Inferior parietal cortex (tissue), 1 donor: ENCODE measurements around the gene SCARF2.

Source experiments
- DNase-seq: peaks from one replicate; pipeline ENCODE4 v3.0.0-alpha.2; 2016; ENCODE audit errors: extremely low spot score

Gene SCARF2

DNA sequence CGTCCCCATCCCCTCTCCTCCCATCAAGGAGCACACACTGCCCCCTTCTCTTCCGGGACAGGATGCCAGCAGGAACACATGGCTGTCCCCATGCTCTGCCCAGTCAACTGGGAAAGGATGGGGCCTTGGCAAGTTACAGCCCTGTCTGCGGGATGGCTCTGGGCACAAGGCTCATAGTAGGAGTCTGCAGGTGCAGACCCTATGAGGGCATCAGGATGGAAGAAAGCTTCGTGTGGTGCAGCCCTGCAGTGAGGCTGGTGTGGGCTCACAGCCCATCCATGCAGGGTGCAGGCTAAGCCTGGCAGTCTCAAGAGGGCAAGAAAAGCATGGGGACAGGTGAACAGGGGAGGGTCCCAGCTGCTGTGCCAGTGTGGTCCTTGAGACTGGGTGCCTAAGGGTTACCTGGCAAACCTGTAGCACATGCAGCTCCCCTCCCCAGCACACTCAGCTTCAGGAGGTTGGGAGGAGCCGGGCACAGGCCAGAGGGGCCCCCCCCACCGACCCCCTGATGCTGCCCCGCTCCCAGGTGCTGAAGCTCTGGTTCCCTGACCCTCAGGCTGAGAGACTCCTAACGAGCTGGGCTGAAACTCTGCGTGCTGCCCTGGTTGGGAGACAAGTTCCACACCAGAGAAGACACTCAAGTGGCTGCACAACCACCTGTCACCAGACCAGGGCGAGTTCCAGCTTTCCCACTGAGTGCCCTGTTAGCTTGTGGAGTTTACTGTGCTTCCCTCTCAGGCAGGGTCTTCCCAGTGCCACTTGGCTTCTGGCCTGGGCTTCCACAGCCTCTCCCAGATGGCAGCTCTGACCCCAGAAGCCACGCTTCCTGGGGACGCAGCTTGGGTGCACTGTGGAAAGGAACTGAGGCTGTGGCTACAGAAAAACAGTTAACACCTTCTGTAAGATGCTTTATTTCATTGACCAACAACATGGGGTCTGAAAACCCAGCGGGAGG, 3.3 kb upstream of the SCARF2 start:
- no peak for DNase-seq

DNA sequence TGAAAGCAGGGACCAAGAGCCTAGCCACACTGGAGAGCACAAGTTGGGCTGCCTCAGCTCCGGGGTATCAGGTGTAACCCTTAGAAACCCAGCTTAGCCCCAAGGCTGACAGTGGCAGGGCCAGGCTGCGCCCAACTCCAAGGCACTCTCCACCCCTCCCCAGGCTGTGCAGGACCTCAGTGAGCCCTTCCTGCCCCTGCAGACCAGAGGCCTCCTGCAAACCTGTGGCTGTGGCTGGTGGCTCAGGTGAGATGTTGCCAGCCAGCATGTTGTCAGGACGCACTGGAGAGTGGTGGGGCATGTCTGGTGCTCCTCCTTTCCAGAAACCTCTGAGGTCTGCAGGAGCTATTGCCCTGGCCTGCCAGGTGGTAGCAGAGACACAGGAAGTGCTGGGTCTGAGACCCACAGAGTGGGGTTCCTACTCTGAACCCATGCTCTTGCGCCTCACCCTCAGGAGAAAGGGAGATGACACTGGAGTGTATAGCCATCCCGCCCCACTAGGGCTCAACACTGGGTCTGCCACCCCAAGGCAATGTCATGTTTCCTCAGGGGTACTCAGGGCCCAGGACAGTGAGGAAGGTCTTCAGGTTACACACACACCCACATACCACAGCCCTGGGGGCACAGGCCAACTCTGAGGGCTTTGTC, 2.4 kb upstream of the SCARF2 start:
- DNase-seq = no peak

DNA sequence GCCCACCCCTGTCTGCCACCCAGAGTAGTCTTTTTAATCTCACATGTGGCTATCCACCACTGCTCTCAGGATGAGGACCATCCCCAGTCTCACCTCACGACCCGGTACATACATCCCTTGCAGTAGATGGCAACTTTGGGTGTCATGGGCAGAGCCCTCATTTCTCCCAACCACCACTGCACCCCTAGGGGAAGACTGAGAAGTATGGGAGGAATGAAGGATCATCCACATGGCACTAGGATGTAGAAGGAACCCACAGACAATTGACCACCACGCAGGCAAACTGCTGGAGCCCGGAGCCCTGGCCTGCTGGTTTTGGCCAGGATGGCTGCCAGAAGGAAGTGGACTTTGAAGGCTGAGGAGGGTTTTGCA, 1.9 kb upstream of the SCARF2 start:
- no peak for DNase-seq

DNA sequence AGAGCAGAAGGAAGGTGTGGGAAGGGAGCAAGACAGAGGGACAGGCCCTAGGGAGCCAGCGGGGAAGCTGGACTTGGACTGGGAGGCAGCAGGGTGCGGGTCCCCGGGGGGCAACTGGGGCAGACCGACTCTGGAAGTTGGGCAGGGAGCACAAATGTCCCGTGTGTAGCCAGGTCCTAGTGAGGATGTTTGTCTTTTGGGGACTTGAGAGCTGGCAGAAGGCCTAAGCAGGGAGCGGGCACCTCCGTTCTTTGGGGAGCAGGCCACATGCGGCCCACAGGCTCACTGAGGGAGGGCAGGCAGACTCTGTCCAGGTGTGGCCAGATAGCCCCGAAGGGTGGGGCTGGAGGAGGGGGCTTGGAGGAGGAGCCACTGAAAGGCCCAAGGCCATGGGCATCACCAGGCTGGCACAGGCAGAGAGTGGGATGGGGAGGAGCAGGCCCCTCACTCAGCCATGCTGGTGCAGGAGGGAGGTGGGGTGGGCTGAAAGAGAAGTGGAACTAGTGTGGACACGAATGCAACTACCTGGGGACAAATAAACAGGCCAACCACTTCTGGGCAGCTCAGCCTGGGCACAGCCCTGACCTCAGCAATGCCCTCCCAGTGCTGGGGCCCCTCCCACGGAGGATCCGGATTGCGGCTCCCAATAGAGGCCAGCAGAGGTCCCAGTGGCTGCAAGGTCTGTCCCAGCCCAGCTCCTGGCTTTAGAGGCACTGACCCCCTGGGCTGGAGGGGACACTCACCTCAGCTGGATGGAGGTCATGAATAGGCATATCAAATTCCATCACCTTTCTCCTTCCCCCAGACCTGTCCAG, 1.3 kb upstream of the SCARF2 start:
- no peak for DNase-seq

DNA sequence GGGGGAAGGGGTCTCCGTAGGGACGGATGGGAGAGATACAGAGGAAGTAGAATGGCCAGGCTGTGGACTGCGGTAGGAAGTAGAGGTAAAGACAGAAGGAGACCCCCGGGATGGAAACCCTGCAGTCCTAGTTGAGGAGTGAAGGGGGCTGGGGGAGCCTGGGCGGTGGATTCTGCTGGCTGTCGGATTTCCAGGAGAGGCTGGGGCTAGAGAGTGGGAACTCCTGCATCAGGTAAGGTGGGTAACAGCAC, 727 bp upstream of the SCARF2 start:
- no peak for DNase-seq

DNA sequence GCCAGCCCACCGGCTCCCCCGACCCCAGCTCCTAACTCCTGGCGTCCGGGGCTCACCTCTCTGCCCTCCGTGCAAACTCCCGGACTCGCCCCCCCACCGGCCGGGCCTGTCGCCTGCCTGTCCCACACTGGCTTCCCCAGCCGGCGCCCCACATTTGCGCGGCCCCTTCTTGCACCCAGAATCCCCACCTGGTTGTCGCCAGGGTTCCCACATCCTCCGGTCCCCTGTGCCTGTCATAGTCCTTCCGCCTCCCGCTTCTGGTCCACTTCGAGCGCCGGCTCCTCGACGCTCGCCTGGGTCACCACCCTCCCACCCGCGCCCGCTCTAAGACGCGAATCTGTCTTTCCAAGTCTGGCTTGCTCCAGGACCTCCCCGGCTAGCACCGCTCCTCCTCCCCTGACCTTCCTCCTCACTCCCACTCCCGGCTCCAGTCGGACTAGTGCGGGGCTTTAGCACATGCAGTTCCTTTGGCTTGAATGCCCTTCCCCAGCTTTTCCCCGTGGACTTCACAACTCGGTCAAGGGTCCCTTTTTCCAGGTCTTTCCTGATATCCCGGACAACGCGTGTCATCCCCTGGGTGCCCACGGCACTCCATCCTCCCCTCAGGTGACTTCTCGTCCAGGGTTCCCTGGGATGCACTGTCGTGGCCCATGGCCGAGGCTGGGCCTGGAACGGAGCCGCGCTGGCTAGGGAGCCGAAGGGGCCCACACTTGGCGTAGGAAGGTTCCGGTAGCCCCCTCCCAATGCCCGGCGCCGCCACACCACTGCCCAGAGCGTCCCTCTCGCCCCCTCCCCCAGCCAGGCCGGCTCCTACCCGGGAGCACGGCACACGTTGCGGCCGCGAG, 635 bp downstream of the SCARF2 start:
- DNase-seq = no peak

DNA sequence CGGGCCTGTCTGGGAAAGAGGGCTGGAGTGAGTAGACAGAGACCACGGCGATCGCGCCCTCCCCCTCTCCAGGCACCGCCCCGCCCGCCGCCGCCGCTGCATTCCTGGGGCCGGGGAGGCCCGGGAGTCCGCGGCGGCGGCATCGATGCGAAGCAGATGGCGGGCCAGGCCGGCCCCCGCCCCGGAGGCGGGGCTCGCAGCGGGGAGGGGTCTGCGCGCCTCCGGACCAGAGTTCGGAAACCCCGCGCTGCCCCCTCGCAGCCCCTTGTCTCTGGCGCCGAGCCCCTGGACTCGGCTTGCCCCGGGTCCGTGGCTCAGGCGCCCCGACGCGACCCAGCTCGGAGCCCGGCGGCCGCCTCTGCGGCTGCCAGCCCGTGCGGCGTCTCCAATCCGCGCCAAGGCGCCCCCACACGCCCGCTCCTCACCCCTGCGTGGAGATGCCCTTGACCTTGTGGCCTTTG, 1.3 kb downstream of the SCARF2 start:
- DNase-seq = no peak

DNA sequence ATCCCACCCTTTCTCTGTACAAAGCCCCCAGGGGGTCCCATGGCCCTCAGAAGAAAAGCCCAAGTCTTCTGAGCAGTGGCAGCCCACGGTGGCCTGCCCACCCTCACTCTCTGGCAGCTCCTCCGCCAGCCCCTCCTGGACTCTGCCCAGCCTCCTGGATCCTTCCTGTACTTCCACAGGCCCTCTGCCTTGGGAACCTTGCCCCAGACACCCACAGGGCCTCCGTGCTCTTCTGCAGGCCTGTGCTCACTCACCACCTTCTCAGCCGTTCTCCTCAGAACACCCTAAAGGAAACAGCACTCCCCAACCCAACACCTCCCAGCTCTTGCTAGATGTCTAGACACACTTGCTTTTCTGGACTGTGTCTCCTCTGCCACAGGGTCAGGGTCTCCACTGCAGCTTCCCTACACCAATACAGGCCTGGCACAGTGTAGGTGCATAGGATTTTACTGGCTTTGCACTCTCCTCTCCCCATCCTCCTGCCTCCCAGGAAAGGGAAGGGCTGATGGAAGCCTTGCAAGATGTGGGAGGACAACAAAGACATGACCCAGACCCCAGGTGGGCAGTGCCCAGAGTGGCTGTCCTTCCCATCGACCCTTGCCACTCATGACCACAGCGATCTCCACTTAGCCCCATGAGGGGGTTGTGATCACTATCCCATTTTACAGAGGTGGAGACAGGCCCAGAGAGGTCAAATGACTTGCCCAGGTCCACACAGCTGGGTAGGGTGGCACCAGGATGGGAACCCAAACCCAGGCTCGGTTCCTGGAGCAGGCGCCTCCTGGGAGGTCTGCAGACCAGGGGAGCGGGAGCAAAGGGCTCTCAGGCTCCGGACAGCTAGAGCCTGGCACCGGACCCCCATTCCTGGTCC, 2.0 kb downstream of the SCARF2 start:
- no peak for DNase-seq

DNA sequence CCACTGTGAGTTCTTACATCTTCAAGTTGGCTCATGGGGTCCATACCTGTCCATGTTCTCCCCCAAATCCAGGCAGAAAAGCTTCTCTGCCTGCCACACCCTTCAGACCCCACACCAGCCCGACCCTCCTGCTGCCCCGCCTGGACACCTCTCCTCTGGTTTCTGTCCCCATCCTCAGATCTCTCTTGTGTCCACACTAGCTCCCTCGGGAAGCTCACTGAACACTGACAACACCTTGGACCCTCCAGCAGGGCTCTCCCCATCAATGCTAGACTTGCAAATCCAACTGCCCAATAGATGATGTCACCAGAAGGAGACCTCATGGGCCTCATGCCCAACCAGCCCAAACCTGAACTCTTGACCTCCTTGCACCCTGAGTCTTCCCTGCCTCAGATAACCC, 2.9 kb downstream of the SCARF2 start:
- DNase-seq = no peak

DNA sequence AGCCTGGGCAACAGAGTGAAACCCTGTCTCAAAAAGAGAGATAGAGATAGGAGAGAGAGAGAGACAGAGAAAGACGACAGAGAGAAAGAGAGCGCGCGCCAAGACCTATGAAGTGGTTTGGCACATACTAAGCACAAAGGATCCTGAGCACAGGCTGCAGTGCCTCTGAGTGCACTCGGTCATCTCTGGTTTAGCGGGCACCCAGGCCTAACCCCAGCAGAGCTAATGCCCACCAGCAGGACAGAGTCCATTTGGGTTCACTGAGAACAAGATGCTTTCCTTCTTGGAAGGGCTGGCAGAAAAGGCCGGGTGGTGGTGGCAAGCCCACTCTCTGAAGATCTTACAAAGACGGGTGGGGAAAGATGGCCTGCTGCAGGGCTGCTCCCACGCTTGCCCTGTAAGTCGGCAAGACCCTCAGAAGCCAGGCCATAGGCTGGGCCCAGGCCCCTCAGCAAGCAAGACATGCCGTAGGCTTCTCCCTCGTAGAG, 3.3 kb downstream of the SCARF2 start:
- DNase-seq = no peak

DNA sequence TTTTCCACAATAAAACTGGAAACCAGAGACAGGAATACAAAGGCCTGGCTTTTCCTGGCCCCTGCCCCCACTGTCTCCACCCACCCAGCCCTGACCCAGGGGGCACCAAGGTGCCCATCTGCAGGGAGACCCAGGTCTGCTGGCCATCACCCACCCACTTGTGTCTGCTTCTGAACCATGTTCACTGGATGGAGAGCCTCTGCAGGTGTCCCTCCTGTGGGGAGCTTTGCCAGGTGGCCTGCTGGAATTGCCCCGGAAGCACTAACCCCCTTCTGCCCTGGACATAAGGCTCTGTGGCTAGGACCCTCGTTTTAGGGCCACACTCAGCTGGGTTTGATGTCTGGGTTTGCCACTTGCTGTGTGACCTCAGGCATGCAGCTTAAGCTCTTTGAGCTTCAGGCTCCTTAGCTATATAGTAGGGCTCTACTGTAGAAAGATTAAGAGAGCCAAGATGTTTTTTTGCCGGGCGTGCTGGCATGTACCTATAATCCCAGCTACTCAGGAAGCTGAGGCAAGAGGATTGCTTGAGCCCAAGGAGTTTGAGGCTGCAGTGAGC, 3.9 kb downstream of the SCARF2 start:
- DNase-seq = no peak

DNA sequence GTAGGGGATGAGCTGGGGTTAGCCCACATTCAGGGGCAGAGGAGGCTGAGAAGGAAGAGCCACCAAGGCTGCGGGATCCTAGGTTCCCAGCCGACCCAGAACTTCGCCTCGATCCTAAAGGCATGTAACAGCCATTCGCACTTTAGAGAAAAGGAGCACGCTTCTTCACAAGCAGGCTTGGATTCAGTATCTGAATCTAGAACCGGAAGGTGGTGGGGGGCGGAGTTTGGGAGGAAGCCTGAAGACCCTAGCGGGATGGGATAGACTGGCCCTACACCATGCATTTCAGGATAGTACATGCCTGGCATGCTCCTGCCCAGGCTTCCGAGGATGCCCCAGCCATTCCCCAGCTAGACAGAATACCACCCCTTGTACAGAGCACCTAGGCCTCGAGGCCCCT, 4.4 kb downstream of the SCARF2 start:
- no peak for DNase-seq

DNA sequence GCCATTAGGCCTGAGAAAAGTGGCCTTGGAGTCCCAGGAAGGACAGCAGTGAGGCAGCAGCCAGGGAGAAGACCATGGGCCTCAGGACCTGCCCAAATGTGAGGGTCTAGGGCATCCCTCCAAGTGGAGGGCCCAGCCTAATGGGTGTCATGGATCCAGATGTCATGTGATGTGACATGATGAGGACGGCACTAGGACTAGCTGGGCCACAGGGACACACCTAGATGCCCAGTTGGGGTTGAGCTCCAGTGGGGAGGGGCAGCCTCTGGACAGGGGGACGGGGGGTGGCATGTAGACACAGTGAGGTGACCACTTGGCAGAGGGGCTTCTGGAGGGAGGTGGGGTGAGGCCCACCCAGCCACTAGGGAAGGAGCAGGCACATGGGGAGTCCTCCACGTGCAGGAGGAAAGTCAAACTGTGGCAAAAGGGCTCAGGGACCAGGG, 5.4 kb downstream of the SCARF2 start:
- no peak for DNase-seq

DNA sequence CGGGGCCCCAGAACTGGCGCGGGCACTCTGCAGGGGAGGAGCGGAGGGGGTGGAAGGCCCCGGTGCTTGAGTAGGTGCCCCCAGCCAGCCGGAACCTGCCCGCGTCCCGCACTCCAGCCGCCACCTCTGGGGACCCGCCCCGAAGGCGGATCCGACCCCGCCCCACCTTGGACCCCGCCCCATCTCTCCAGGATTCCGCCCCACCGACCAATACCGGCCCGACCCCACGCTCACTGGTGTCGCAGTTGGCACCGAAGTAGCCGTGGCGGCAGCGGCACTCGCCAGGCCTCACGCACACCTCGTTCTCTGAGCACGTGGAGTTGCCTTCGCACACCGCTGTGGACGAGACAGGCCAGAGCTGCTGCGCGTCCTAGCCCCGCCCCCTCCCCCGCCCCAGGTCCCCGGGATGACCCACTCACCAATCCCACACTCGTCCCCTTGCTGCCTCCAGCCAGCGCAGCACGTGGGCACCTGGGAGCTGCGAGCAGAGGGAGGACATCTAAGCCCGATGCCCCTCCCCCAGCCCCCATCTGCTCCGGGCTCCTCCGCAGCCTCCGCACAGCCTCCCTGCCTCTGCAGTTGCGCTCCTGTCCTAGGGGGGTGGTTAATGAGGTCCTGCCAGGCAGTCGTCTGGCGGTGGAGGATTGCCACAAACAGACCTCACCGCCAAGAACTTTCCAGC, 6.0 kb downstream of the SCARF2 start:
- DNase-seq = no peak

DNA sequence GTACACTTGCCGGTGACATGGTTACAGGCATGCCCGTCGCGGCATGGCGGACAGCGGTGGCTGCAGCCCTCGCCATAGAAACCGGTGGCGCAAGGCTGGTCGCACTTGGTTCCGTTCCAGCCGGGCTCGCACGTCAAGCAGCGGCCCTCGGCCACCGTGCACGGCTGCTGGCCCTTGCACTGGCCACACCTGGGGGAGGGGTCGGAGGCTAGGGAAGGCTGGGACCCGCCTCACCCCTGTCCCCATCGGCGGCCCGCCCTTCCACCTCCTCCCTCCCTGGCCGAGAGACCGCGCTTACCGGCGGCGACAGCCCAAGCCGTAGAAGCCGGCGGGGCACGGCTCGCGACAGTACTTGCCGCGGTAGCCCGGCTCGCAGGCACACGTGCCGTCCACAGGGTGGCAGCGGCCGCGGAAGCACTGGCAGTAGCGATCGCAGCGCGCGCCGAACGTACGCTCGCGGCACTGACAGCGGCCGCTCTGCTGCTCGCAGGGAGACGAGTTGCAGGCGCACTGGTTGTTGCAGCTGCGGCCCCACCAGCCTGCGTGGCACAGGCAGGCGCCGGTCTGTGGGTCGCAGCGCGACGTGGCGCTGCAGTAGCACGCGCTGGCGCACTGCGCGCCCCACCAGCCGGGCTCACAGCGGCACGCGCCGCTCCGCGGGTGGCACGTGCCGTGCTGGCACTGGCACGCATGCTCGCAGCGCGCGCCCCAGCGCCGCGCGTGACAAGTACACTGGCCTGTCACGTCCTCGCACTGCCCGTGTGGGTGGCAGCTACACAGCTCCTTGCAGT, 6.7 kb downstream of the SCARF2 start:
- DNase-seq = no peak

DNA sequence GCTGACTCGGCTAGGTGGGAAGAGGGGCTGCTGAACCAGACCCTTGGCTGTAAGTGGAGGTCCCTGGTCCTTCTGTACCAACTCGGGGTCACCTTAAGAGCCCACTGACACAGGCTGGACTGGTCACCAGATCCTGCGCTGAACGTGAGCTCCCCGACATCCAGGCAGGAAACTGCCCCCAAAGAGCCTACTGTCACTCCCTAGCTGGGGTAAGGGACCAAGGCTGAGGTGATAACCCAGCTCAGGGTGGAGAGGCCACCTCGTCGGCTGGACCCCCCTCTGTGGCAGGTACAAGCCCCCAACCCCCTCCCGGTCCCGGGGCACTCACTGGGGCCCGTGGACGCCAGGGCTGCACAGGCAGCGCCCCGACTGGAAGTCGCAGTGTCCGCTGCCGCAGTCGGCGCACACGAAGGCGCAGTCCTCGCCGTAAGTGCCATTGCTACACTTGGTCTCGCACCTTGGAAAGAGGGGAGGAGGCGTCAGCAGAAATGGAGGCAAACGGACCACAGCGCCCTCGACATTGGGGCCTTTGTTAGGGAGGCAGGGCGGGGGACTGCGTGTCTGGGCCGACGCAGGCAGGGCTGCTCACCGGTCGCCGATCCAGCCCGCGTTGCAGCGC, 7.4 kb downstream of the SCARF2 start:
- DNase-seq = no peak

DNA sequence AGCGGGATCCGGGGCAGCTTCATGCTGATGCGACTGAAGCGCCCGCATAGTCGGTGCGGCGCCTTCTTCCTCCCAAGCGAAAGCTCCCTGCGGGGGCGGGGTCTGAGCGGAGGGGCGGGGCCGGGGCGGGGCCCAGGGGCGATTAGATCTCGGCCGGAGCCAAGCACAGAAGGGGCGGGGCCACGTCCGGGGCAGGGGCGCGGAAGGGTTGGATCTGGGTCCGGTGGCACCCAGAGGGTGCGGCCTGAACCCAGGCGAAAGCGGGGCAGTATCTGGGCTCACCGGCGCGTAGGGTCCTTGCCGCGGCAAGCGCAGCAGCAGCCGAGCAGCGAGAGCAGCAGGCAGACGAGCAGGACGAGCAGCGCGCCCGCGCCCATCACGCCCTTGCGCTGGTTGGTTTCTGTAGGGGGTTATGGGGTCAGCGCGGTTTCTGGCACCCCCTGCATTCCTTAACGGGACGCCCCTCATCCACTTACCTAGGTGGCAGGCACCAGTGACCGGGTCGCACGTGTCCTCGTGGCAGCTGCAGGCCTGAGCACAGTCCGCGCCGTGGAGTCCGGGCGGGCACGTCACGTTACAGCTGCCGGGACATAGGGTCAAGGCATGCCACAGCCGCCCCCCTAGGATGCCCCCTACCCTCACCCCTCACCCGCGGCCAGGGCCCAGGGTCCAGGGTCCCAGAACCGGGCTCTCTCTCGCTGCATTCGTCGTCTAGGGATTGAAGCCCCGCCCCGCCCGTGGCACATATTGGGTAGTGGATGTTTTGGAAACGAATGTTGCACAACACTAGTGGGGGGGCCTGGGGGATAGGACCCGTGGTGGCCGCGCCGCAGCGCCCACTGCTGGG, 8.1 kb downstream of the SCARF2 start:
- DNase-seq = peak; percentile 50
